Smooth muscle cell of the brain vasculature (primary cell): ENCODE measurements around the gene FAM174B.

Experiments used
- DNase-seq: peaks from one replicate; pipeline ENCODE4 v3.0.0-alpha.2; 2012; ENCODE audit warnings: low read depth, low spot score

FAM174B gene

GRCh38 chr15:92664178-92664900 lies 8.8 kb upstream of the FAM174B start:
- no peak for DNase-seq

- no peak for DNase-seq
These were observed 7.8 kb upstream of the FAM174B start for GRCh38 chr15:92663250-92663951.

GRCh38 chr15:92662762-92663161 lies 7.2 kb upstream of the FAM174B start:
- DNase-seq = no peak

GRCh38 chr15:92661956-92662355 lies 6.4 kb upstream of the FAM174B start:
- no peak for DNase-seq

GRCh38 chr15:92661069-92661468 lies 5.5 kb upstream of the FAM174B start:
- DNase-seq = no peak

GRCh38 chr15:92657486-92657885 lies 1.9 kb upstream of the FAM174B start:
- no peak for DNase-seq

GRCh38 chr15:92656089-92656488 lies 514 bp upstream of the FAM174B start:
- DNase-seq = no peak

GRCh38 chr15:92654662-92655061 lies 913 bp downstream of the FAM174B start:
- no peak for DNase-seq

GRCh38 chr15:92653836-92654539 lies 1.6 kb downstream of the FAM174B start:
- no peak for DNase-seq

- DNase-seq = no peak
These were observed 2.2 kb downstream of the FAM174B start for GRCh38 chr15:92653366-92653765.

GRCh38 chr15:92652576-92652966 lies 3.0 kb downstream of the FAM174B start:
- no peak for DNase-seq

- no peak for DNase-seq
These were observed 3.5 kb downstream of the FAM174B start for GRCh38 chr15:92651877-92652575.

- DNase-seq = no peak
These were observed 4.6 kb downstream of the FAM174B start for GRCh38 chr15:92650966-92651365.

- DNase-seq = no peak
These were observed 5.3 kb downstream of the FAM174B start for GRCh38 chr15:92650256-92650655.

GRCh38 chr15:92648190-92648875 lies 7.2 kb downstream of the FAM174B start:
- DNase-seq = no peak

GRCh38 chr15:92647467-92648163 lies 8.0 kb downstream of the FAM174B start:
- no peak for DNase-seq

GRCh38 chr15:92646216-92646615 lies 9.4 kb downstream of the FAM174B start:
- no peak for DNase-seq

- no peak for DNase-seq
These were observed 9.8 kb downstream of the FAM174B start for GRCh38 chr15:92645731-92646130.

- no peak for DNase-seq
These were observed 10.4 kb downstream of the FAM174B start for GRCh38 chr15:92645051-92645631.
